ENCODE results near the gene ACSL3.

DNA sequence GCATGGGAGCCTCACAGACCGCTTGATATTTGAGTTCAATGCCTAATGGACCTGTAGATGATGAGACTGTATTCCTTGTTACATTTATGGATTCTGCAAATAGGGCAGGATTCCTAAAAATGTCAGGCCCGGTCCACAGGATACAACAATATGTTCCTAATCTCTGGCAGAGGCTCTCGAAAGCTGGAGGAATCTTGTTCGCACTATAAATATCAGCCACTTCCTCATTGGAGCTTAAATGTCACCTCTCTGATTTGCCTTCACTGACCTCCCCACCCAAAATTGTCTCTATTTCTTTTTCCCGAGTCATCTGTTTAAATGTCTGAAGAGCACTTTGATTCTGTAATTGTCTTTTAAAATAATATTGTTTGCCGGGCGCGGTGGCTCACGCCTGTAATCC is 12.0 kb upstream of the ACSL3 start:
- TF ChIP-seq CTCF (IDR thresholded peaks at IDR 0.05) (no peak), POLR2AphosphoS5 (IDR thresholded peaks at IDR 0.05) (no peak), POLR2A (IDR thresholded peaks at IDR 0.05) (no peak), EP300 (IDR thresholded peaks at IDR 0.05; ENCODE audit: low read depth) (no peak)

Data from transverse colon (tissue), 4 donors.